Fibroblast of pulmonary artery (primary cell): ENCODE data around the gene LCE2D.

Experiments used
- DNase-seq: peaks from one replicate; pipeline ENCODE4 v3.0.0-alpha.2; 2010; ENCODE audit warnings: low read depth
- H3K4me3 ChIP-seq: replicated peaks from 2 replicates; pipeline ENCODE4 v1.5.1; 2011; ENCODE audit warnings: low read depth, mild to moderate bottlenecking, control low read depth, low read length, moderate library complexity
- CTCF ChIP-seq: IDR thresholded peaks from 2 replicates; pipeline ENCODE4 v1.5.1; 2011; ENCODE audit warnings: mild to moderate bottlenecking, control low read depth, low read length, inconsistent platforms; ENCODE audit errors: missing control alignments

The LCE2D gene

GRCh38 chr1:152640351-152640750 lies 22.8 kb upstream of the LCE2D start:
- TF ChIP-seq CTCF, result no peak
- no peak for DNase-seq
- H3K4me3 ChIP-seq, result no peak overlapping the region

GRCh38 chr1:152643945-152644344 lies 19.2 kb upstream of the LCE2D start:
- no peak for TF ChIP-seq CTCF
- H3K4me3 ChIP-seq, result no peak overlapping the region
- no peak for DNase-seq

GRCh38 chr1:152645146-152645545 lies 18.0 kb upstream of the LCE2D start:
- no peak overlapping the region for H3K4me3 ChIP-seq
- TF ChIP-seq CTCF, result no peak
- no peak for DNase-seq

GRCh38 chr1:152646656-152647055 lies 16.5 kb upstream of the LCE2D start:
- DNase-seq, result no peak
- H3K4me3 ChIP-seq, result no peak overlapping the region

GRCh38 chr1:152654110-152654509 lies 9.1 kb upstream of the LCE2D start:
- TF ChIP-seq CTCF, result peak; percentile 70
- H3K4me3 ChIP-seq, result no peak overlapping the region
- DNase-seq, result peak; percentile 48

More at GRCh38 chr1:152646656-152647055, 16.5 kb upstream of the LCE2D start:
- TF ChIP-seq CTCF, result no peak

GRCh38 chr1:152656459-152656858 lies 6.7 kb upstream of the LCE2D start:
- no peak overlapping the region for H3K4me3 ChIP-seq
- no peak for TF ChIP-seq CTCF
- no peak for DNase-seq

GRCh38 chr1:152657677-152658076 lies 5.5 kb upstream of the LCE2D start:
- DNase-seq, result no peak
- H3K4me3 ChIP-seq, result no peak overlapping the region
- TF ChIP-seq CTCF, result no peak
